ENCODE measurements around the gene CD40.

DNA sequence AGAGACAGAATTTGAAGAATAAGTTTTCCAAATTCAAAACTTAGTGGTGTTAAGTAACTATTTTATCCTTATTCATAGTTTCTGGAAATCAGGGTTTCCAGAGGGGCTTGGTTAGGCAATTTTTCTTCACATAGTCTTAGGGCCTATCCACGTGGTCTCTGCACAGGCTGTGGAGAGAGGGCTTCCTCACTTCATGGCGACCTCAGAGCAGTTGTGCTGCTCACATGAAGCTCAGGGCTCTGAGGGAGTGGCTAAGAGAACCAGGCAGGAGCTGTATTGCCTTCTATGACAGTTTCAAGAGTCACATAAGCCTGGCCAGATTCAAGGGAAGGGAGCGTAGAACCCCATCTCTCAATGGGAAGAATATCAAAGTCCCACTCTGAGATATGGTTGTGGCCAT lies 13.9 kb upstream of the CD40 start:
- TF ChIP-seq, protein P1, sequence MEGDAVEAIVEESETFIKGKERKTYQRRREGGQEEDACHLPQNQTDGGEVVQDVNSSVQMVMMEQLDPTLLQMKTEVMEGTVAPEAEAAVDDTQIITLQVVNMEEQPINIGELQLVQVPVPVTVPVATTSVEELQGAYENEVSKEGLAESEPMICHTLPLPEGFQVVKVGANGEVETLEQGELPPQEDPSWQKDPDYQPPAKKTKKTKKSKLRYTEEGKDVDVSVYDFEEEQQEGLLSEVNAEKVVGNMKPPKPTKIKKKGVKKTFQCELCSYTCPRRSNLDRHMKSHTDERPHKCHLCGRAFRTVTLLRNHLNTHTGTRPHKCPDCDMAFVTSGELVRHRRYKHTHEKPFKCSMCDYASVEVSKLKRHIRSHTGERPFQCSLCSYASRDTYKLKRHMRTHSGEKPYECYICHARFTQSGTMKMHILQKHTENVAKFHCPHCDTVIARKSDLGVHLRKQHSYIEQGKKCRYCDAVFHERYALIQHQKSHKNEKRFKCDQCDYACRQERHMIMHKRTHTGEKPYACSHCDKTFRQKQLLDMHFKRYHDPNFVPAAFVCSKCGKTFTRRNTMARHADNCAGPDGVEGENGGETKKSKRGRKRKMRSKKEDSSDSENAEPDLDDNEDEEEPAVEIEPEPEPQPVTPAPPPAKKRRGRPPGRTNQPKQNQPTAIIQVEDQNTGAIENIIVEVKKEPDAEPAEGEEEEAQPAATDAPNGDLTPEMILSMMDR (IDR thresholded peaks at IDR 0.05): no peak
- no peak for TF ChIP-seq ZFX (IDR thresholded peaks at IDR 0.05; ENCODE audit: borderline replicate concordance)
